Duodenal mucosa (tissue), 2 donors: ENCODE measurements around the gene MTG2.

Experiments
- H3K27ac ChIP-seq: one replicate; pipeline ENCODE4 v1.7.0; 2013; ENCODE audit warnings: low read depth, low read length
- H3K27me3 ChIP-seq, 2 donors: one replicate each; pipeline ENCODE4 v1.7.0; 2013; ENCODE audit warnings: low read length in 2 of 2, control low read depth in 1 of 2; ENCODE audit not compliant: insufficient read depth in 2 of 2, control insufficient read depth in 1 of 2
- H3K36me3 ChIP-seq, 2 donors: one replicate each; pipeline ENCODE4 v1.7.0; 2013; ENCODE audit warnings: low read length in 2 of 2, control low read depth in 1 of 2; ENCODE audit not compliant: insufficient read depth in 2 of 2, control insufficient read depth in 1 of 2
- H3K4me1 ChIP-seq, 2 donors: one replicate each; pipeline ENCODE4 v1.7.0; 2013; ENCODE audit warnings: low read length in 2 of 2, control low read depth in 1 of 2; ENCODE audit not compliant: insufficient read depth in 2 of 2, control insufficient read depth in 1 of 2
- H3K4me3 ChIP-seq, 2 donors: one replicate each; pipeline ENCODE4 v1.7.0; 2013; ENCODE audit warnings: low read length in 2 of 2, low read depth in 1 of 2
- H3K9ac ChIP-seq, 2 donors: one replicate each; pipeline ENCODE4 v1.7.0; 2013; ENCODE audit warnings: low read length in 2 of 2, low read depth in 1 of 2
- H3K9me3 ChIP-seq, 2 donors: one replicate each; pipeline ENCODE4 v1.7.0; 2013; ENCODE audit warnings: low read length in 2 of 2, control low read depth in 1 of 2; ENCODE audit not compliant: control insufficient read depth in 1 of 2

MTG2 gene

GRCh38 chr20:62238569-62239277, 55.9 kb downstream of the MTG2 start:
- Histone ChIP-seq H3K27me3 (no peaks in the 10 kb centered on the region), H3K36me3 (peaks cover 0 to 13% of the 10 kb centered on the region in 2 donors), H3K27ac (peak overlapping the region; percentile 35), H3K9me3 (no peaks in the 10 kb centered on the region), H3K9ac (peak overlapping the region; percentile 88 to 89), H3K4me1 (peaks cover 41 to 43% of the 10 kb centered on the region in 2 donors), H3K4me3 (peak overlapping the region; percentile 90 to 91)

GRCh38 chr20:62239278-62239879, 56.6 kb downstream of the MTG2 start:
- Histone ChIP-seq H3K27ac (no peak overlapping the region), H3K9me3 (no peaks in the 10 kb centered on the region), H3K27me3 (no peaks in the 10 kb centered on the region), H3K36me3 (peaks cover 0 to 13% of the 10 kb centered on the region in 2 donors), H3K9ac (peak overlapping the region; percentile 88 to 89), H3K4me1 (peaks cover 48 to 50% of the 10 kb centered on the region in 2 donors), H3K4me3 (peak overlapping the region; percentile 90 to 91)

GRCh38 chr20:62240020-62240685, 57.3 kb downstream of the MTG2 start:
- Histone ChIP-seq H3K4me1 (peaks cover 55 to 57% of the 10 kb centered on the region in 2 donors), H3K4me3 (peak overlapping the region in 1 of 2 donors; percentile 9), H3K9ac (no peak overlapping the region), H3K9me3 (no peaks in the 10 kb centered on the region), H3K36me3 (peaks cover 0 to 13% of the 10 kb centered on the region in 2 donors), H3K27me3 (no peaks in the 10 kb centered on the region), H3K27ac (no peak overlapping the region)

- Histone ChIP-seq H3K4me3 (peak overlapping the region in 1 of 2 donors; percentile 9), H3K36me3 (peaks cover 0 to 24% of the 10 kb centered on the region in 2 donors), H3K4me1 (peaks cover 55 to 65% of the 10 kb centered on the region in 2 donors), H3K27ac (peak overlapping the region; percentile 54), H3K9ac (peak overlapping the region in 1 of 2 donors; percentile 39), H3K27me3 (no peaks in the 10 kb centered on the region), H3K9me3 (no peaks in the 10 kb centered on the region)
Observed at GRCh38 chr20:62241506-62241905, 58.7 kb downstream of the MTG2 start.

- H3K4me1 ChIP-seq: peaks cover 55 to 72% of the 10 kb centered on the region in 2 donors
- no peak overlapping the region for H3K9ac ChIP-seq
Observed at GRCh38 chr20:62242176-62242575, 59.3 kb downstream of the MTG2 start.

GRCh38 chr20:62243106-62243505, 60.3 kb downstream of the MTG2 start:
- peaks cover 0 to 24% of the 10 kb centered on the region in 2 donors for H3K36me3 ChIP-seq
- H3K9ac ChIP-seq: no peak overlapping the region
- H3K4me1 ChIP-seq: peaks cover 49 to 66% of the 10 kb centered on the region in 2 donors
- H3K27ac ChIP-seq: no peak overlapping the region
- no peak overlapping the region for H3K4me3 ChIP-seq
- no peaks in the 10 kb centered on the region for H3K27me3 ChIP-seq
- no peaks in the 10 kb centered on the region for H3K9me3 ChIP-seq

More at GRCh38 chr20:62242176-62242575, 59.3 kb downstream of the MTG2 start:
- H3K36me3 ChIP-seq: peaks cover 0 to 24% of the 10 kb centered on the region in 2 donors
- H3K27me3 ChIP-seq: no peaks in the 10 kb centered on the region
- no peak overlapping the region for H3K27ac ChIP-seq
- H3K4me3 ChIP-seq: peak overlapping the region in 1 of 2 donors; percentile 8
- no peaks in the 10 kb centered on the region for H3K9me3 ChIP-seq

GRCh38 chr20:62243906-62244515, 61.2 kb downstream of the MTG2 start:
- Histone ChIP-seq H3K4me3 (no peak overlapping the region), H3K9me3 (no peaks in the 10 kb centered on the region), H3K9ac (no peak overlapping the region), H3K36me3 (peaks cover 0 to 24% of the 10 kb centered on the region in 2 donors), H3K4me1 (peaks cover 49 to 64% of the 10 kb centered on the region in 2 donors), H3K27ac (no peak overlapping the region), H3K27me3 (no peaks in the 10 kb centered on the region)

- peaks cover 0 to 24% of the 10 kb centered on the region in 2 donors for H3K36me3 ChIP-seq
- no peaks in the 10 kb centered on the region for H3K9me3 ChIP-seq
- H3K27ac ChIP-seq: no peak overlapping the region
- H3K4me3 ChIP-seq: no peak overlapping the region
- H3K9ac ChIP-seq: no peak overlapping the region
- H3K4me1 ChIP-seq: peaks cover 44 to 58% of the 10 kb centered on the region in 2 donors
- H3K27me3 ChIP-seq: no peaks in the 10 kb centered on the region
Observed at GRCh38 chr20:62244644-62245108, 61.8 kb downstream of the MTG2 start.

GRCh38 chr20:62245911-62246280, 63.1 kb downstream of the MTG2 start:
- Histone ChIP-seq H3K27ac (no peak overlapping the region), H3K36me3 (peaks cover 0 to 22% of the 10 kb centered on the region in 2 donors), H3K9me3 (no peaks in the 10 kb centered on the region), H3K4me3 (no peak overlapping the region), H3K4me1 (peaks cover 33 to 47% of the 10 kb centered on the region in 2 donors), H3K27me3 (no peaks in the 10 kb centered on the region), H3K9ac (no peak overlapping the region)
